GM18868 (cell line): ENCODE data around the gene MCF2L2.

ENCODE experiments used
- ATAC-seq: cut with Tn5 transposase; IDR thresholded peaks from one replicate; pipeline ENCODE4 v1.9.1; 2021; ENCODE audit warnings: mild to moderate bottlenecking, moderate library complexity; ENCODE audit not compliant: unreplicated experiment

MCF2L2 gene

GRCh38 chr3:183149915-183150750 lies 278.3 kb downstream of the MCF2L2 start:
- ATAC-seq, result no peak

DNA sequence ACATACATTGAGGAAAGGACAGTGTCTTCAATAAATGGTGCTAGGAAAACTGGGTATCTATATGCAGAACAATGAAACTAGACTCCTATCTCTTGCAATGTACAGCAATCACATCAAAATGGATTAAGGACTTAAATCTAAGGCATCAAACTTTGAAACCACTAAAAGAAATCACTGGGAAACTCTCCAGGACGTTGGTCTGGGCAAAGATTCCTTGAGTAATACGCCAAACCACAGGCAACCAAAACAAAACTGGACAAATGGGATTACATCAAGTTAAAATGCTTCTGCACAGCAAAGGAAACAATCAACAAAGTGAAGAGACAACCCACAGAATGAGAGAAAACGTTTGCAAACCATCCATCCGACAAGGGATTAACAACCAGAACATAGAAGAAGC lies 280.4 kb downstream of the MCF2L2 start:
- ATAC-seq, result no peak

GRCh38 chr3:183144363-183144762 lies 284.1 kb downstream of the MCF2L2 start:
- no peak for ATAC-seq

DNA sequence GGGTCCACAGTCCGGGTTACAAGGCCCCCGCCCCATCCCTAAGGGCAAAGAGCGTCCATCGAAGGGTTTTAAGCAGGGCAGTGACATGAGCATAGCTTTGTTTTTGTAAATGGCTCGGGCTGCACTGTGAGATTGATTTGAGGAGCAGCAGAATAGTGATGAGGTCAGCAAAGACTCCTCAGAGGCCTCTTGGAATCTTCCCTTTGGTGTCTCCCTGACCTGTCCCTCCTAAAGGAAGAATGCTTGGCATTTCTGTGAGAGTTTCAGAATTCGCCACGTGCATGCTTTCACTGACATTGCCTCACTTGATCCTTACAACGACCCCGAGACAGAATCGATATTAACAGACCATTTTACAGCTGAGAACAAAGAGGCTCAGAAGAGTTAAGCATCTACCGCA lies 286.2 kb downstream of the MCF2L2 start:
- no peak for ATAC-seq

DNA sequence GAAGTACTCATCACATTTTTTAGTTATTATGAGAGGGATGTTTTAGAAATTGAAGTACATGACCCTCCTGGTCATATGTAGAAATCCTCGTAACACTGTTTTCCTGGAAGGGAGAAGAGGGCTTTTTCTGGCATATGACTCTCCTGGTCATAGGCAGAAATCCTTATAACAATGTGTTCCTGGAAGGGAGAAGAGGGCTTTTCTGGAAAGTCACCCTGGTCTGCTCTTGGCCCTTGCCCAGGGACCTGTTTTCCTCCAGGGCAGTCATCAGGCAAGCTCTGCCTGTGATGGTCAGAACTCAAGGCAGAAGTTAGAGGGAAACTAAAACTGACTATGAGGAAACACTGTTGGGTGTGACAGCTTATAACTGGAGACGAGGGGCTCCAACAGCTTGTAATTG lies 293.6 kb downstream of the MCF2L2 start:
- no peak for ATAC-seq

GRCh38 chr3:183132409-183132808 lies 296.0 kb downstream of the MCF2L2 start:
- no peak for ATAC-seq

DNA sequence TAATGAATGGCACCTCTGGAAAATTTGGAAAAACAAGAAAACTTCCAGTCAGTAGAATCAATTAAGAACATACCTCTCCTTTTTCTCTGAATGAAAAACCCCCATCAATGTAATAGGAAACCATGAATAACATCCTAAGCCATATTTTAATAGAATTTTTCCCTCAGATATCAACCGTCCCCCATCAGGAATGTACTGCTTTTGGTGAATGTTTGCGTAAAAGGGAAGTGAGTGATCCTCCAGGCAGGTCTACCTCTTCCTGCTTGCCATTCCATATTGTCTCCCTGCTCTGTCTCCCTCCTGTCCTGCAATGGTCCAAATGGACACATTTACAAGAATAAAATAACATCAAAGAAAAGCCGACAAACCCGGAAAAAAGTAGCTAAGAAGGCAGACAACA lies 296.7 kb downstream of the MCF2L2 start:
- ATAC-seq, result no peak

- ATAC-seq, result no peak
Observed at GRCh38 chr3:183131186-183131725, 297.2 kb downstream of the MCF2L2 start.

- ATAC-seq, result no peak
Observed at GRCh38 chr3:183129243-183129642, 299.2 kb downstream of the MCF2L2 start.

- no peak for ATAC-seq
Observed at GRCh38 chr3:183128709-183129108, 299.7 kb downstream of the MCF2L2 start.
